ENCODE data around the gene MRC2.

- no peak for TF ChIP-seq EZH2 (IDR thresholded peaks at IDR 0.05; ENCODE audit: insufficient read depth, low read length)
- TF ChIP-seq CTCF (IDR thresholded peaks at IDR 0.05; ENCODE audit: insufficient read depth, low read depth, low read length) = no peak
These were observed 96.4 kb downstream of the MRC2 start for GRCh38 chr17:62723842-62724241.
